HEK293 (cell line): ENCODE data around the gene CAP1.

Experiments
- CTCF ChIA-PET: fragments of 350-600 bp; formaldehyde crosslinking; extraction: SDS; loops from one replicate; lab custom pipeline; 2021; ENCODE audit warnings: antibody characterized with exemption; lab: Yijun Ruan, JAX
- POLR2A ChIA-PET: fragments of 300-600 bp; formaldehyde crosslinking; extraction: SDS; loops from one replicate; lab custom pipeline; 2020; ENCODE audit warnings: antibody characterized with exemption, inconsistent platforms; lab: Yijun Ruan, JAX
- H3K27ac ChIP-seq: fragments of 200-500 bp; sonication (Bioruptor generic); 2 replicates; pipeline ENCODE4 v1.5.1; 2014; ENCODE audit warnings: low read depth, low read length, control low read depth, inconsistent platforms; ENCODE audit errors: extremely low read depth
- H3K36me3 ChIP-seq, 2 experiments: fragments of 200-500 bp in 1 of 2; sonication (Bioruptor generic) in 1 of 2; 1 replicate in 1 of 2; 2 replicates in 1 of 2; pipeline ENCODE4 v1.5.1; 2014 to 2017; ENCODE audit warnings: inconsistent platforms in 2 of 2, low read length in 2 of 2; ENCODE audit not compliant: control insufficient read depth in 2 of 2, insufficient read depth in 1 of 2
- H3K4me1 ChIP-seq: fragments of 200-500 bp; sonication (Bioruptor generic); 2 replicates; pipeline ENCODE4 v1.5.1; 2014; ENCODE audit warnings: mild to moderate bottlenecking, low read length, inconsistent platforms; ENCODE audit not compliant: control insufficient read depth, insufficient read depth
- H3K4me3 ChIP-seq: 2 replicates; pipeline ENCODE4 v1.5.1; 2011; ENCODE audit warnings: low read depth, mild to moderate bottlenecking, control low read depth, low read length, moderate library complexity
- H3K9me3 ChIP-seq: fragments of 200-500 bp; sonication (Bioruptor generic); 2 replicates; pipeline ENCODE4 v1.5.1; 2014; ENCODE audit warnings: low read depth, low read length, inconsistent platforms; ENCODE audit not compliant: control insufficient read depth, insufficient read depth
- GLIS1 ChIP-seq: fragments of 450-650 bp; formaldehyde crosslinking; IDR thresholded peaks from 2 replicates; pipeline ENCODE4 v1.5.1; 2016; ENCODE audit warnings: missing biosample characterization, missing genetic modification characterization
- SCRT2 ChIP-seq: fragments of 450-650 bp; formaldehyde crosslinking; IDR thresholded peaks from 2 replicates; pipeline ENCODE4 v1.5.1; 2016; ENCODE audit warnings: missing biosample characterization, missing genetic modification characterization
- SETDB1 ChIP-seq: IDR thresholded peaks from one replicate; pipeline ENCODE4 v1.6.1; 2017; ENCODE audit warnings: mild to moderate bottlenecking, low read length, moderate library complexity, mixed read lengths; ENCODE audit not compliant: insufficient read length
- TRIM28 ChIP-seq: IDR thresholded peaks from 2 replicates; pipeline ENCODE4 v1.6.1; 2011; ENCODE audit warnings: low read length, control low read depth, borderline replicate concordance
- ZEB2 ChIP-seq: fragments of 450-650 bp; formaldehyde crosslinking; IDR thresholded peaks from 2 replicates; pipeline ENCODE4 v1.5.1; 2016; ENCODE audit warnings: missing biosample characterization, missing genetic modification characterization
- ZIC2 ChIP-seq: fragments of 450-650 bp; formaldehyde crosslinking; IDR thresholded peaks from 2 replicates; pipeline ENCODE4 v1.5.1; 2016; ENCODE audit warnings: missing biosample characterization, missing genetic modification characterization
- ZNF140 ChIP-seq: fragments of 450-650 bp; formaldehyde crosslinking; IDR thresholded peaks from 2 replicates; pipeline ENCODE4 v1.5.1; 2016; ENCODE audit warnings: missing biosample characterization, missing genetic modification characterization
- ZNF155 ChIP-seq: fragments of 450-650 bp; formaldehyde crosslinking; IDR thresholded peaks from 2 replicates; pipeline ENCODE4 v1.5.1; 2016; ENCODE audit warnings: missing biosample characterization, missing genetic modification characterization
- ZNF366 ChIP-seq: fragments of 450-650 bp; formaldehyde crosslinking; conservative IDR thresholded peaks from 2 replicates; pipeline ENCODE4 v1.5.1; 2016; ENCODE audit warnings: missing biosample characterization, missing genetic modification characterization
- ZNF423 ChIP-seq: fragments of 450-650 bp; formaldehyde crosslinking; IDR thresholded peaks from 2 replicates; pipeline ENCODE4 v1.5.1; 2016; ENCODE audit warnings: missing biosample characterization, missing genetic modification characterization
- TF ChIP-seq, protein P1 (sequence below): fragments of 450-650 bp; formaldehyde crosslinking; IDR thresholded peaks from 2 replicates; pipeline ENCODE4 v1.5.1; 2016; ENCODE audit warnings: missing biosample characterization, missing genetic modification characterization
- TF ChIP-seq, protein P2 (sequence below): fragments of 450-650 bp; formaldehyde crosslinking; IDR thresholded peaks from 2 replicates; pipeline ENCODE4 v1.5.1; 2016; ENCODE audit warnings: missing biosample characterization, missing genetic modification characterization, borderline replicate concordance
- TF ChIP-seq, protein P3 (sequence below): fragments of 450-650 bp; formaldehyde crosslinking; IDR thresholded peaks from 2 replicates; pipeline ENCODE4 v1.5.1; 2016; ENCODE audit warnings: missing biosample characterization, missing genetic modification characterization

The CAP1 gene

DNA sequence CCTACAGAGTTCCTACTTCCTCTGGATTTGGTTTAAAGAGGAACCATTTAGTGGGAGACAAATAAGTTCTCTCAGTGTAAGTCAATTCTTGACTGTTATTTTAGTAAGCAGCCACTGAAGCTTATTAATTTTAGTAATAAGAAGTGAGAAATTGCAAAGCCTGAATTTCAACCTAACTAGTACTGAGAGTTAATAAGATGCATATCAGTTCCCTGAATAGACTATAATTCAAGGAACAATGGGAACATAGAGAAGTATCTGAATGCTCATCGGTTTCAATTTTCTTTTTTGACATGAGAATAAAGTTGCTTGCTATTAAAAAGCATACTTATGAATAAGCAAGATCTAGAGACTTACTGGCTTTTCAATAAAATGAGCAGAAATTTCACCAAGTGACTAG is 64.5 kb downstream of the CAP1 start (continued):
- TF ChIP-seq, protein P1, sequence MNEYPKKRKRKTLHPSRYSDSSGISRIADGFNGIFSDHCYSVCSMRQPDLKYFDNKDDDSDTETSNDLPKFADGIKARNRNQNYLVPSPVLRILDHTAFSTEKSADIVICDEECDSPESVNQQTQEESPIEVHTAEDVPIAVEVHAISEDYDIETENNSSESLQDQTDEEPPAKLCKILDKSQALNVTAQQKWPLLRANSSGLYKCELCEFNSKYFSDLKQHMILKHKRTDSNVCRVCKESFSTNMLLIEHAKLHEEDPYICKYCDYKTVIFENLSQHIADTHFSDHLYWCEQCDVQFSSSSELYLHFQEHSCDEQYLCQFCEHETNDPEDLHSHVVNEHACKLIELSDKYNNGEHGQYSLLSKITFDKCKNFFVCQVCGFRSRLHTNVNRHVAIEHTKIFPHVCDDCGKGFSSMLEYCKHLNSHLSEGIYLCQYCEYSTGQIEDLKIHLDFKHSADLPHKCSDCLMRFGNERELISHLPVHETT = no peak
- no peak for TF ChIP-seq ZNF155

DNA sequence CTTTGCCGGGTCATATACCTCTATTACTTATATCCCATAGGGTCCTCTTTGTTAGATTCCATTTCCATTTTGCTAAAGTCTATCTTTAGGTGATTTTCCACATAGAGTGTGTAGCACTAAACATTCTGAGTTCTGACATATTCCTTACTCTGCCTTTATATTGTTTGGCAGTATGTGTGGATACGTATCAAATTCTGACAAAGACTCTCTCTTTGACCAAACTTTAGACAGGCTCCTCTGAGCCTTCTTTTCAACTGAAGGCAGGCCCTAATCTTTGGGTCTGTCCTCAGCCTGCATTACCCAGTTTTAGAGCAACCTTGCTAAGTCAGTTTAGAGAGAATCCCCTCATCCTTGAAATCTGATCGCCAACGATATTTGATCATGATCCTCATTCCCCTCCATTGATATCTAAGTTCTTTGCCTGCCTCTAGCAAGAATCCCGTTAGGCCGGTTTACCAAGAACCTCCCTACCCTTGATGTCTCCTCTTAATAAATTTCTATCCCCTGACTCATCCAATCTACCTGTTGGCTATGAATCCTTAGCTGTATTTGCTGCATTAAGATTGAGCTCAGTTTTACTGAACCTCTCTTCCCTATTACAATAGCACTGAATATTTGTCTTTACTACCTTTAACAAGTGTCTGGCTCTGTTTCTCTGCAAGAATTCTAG is 66.9 kb downstream of the CAP1 start:
- no peaks in the 10 kb centered on the region for H3K36me3 ChIP-seq
- H3K27ac ChIP-seq = no peak overlapping the region
- no peaks in the 10 kb centered on the region for H3K4me1 ChIP-seq
- POLR2A ChIA-PET = no interaction called here
- TF ChIP-seq SCRT2 (tag by site-specific recombination) (peak; percentile 18; the same call in 1 of the 2 replicates), ZEB2 (no peak)
- CTCF ChIA-PET = interaction anchor here (0.7 kb wide), 3 partner anchors 51 to 1760 kb away, joined by 3 to 5 read pairs (median 3); no protein-coding TSS in a partner anchor
- no peaks in the 10 kb centered on the region for H3K9me3 ChIP-seq
- H3K4me3 ChIP-seq = no peak overlapping the region

DNA sequence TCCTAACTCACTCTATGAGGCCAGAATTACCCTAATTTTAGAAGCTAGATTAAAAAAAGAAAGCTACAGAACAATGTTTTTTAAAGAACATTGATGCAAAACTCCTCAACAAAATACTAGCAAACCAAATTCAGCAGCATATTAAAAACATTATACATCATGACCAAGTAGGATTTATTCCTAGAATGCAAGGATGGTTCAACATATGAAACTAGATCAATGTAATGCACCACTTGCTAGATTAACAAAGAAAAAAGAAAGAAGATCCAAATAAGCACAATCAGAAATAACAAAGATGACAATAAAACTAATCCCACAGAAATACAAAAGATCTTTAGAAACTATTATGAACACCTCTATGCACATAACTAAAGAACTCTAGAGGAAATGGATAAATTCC is 69.9 kb downstream of the CAP1 start:
- ChIA-PET CTCF (interaction anchor here (0.6 to 0.7 kb wide), 3 partner anchors 39 to 442 kb away, joined by 3 to 5 read pairs (median 3); no protein-coding TSS in a partner anchor), POLR2A (no interaction called here)
- Histone ChIP-seq H3K4me3 (no peak overlapping the region), H3K9me3 (no peaks in the 10 kb centered on the region), H3K27ac (no peak overlapping the region)
- TF ChIP-seq SETDB1 = peak; percentile 52
- TF ChIP-seq ZNF423 (tag by site-specific recombination) = no peak
- TF ChIP-seq, all 188 proteins: peak for 1
- H3K36me3 ChIP-seq = no peaks in the 10 kb centered on the region
- H3K4me1 ChIP-seq = no peaks in the 10 kb centered on the region

DNA sequence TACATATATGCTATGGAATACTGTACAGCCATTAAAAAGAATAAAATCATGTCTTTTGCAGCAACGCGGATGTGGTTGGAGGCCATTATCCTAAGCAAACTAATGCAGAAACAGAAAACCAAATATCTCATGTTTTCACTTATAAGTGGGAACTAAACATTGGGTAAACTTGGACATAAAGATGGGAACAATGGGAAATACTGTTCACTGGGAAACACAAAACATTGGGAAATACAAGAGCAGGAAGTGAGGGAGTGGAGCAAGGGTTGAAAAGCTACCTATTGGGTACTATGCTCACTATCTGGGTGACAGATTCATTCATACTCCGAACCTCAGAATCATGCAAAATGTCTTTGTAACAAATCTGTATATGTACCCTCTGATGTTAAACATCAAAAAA is 73.9 kb downstream of the CAP1 start:
- Histone ChIP-seq H3K4me1 (no peaks in the 10 kb centered on the region), H3K36me3 (no peaks in the 10 kb centered on the region), H3K9me3 (no peaks in the 10 kb centered on the region)
- TF ChIP-seq, protein P2, sequence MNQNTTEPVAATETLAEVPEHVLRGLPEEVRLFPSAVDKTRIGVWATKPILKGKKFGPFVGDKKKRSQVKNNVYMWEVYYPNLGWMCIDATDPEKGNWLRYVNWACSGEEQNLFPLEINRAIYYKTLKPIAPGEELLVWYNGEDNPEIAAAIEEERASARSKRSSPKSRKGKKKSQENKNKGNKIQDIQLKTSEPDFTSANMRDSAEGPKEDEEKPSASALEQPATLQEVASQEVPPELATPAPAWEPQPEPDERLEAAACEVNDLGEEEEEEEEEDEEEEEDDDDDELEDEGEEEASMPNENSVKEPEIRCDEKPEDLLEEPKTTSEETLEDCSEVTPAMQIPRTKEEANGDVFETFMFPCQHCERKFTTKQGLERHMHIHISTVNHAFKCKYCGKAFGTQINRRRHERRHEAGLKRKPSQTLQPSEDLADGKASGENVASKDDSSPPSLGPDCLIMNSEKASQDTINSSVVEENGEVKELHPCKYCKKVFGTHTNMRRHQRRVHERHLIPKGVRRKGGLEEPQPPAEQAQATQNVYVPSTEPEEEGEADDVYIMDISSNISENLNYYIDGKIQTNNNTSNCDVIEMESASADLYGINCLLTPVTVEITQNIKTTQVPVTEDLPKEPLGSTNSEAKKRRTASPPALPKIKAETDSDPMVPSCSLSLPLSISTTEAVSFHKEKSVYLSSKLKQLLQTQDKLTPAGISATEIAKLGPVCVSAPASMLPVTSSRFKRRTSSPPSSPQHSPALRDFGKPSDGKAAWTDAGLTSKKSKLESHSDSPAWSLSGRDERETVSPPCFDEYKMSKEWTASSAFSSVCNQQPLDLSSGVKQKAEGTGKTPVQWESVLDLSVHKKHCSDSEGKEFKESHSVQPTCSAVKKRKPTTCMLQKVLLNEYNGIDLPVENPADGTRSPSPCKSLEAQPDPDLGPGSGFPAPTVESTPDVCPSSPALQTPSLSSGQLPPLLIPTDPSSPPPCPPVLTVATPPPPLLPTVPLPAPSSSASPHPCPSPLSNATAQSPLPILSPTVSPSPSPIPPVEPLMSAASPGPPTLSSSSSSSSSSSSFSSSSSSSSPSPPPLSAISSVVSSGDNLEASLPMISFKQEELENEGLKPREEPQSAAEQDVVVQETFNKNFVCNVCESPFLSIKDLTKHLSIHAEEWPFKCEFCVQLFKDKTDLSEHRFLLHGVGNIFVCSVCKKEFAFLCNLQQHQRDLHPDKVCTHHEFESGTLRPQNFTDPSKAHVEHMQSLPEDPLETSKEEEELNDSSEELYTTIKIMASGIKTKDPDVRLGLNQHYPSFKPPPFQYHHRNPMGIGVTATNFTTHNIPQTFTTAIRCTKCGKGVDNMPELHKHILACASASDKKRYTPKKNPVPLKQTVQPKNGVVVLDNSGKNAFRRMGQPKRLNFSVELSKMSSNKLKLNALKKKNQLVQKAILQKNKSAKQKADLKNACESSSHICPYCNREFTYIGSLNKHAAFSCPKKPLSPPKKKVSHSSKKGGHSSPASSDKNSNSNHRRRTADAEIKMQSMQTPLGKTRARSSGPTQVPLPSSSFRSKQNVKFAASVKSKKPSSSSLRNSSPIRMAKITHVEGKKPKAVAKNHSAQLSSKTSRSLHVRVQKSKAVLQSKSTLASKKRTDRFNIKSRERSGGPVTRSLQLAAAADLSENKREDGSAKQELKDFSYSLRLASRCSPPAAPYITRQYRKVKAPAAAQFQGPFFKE (tag by site-specific recombination) = no peak
- TF ChIP-seq ZIC2 (tag by site-specific recombination) (no peak), GLIS1 (tag by site-specific recombination) (no peak), SCRT2 (tag by site-specific recombination) (no peak), ZNF140 (tag by site-specific recombination) (no peak), ZNF366 (tag by site-specific recombination) (no peak), TRIM28 (no peak)
- TF ChIP-seq, protein P3, sequence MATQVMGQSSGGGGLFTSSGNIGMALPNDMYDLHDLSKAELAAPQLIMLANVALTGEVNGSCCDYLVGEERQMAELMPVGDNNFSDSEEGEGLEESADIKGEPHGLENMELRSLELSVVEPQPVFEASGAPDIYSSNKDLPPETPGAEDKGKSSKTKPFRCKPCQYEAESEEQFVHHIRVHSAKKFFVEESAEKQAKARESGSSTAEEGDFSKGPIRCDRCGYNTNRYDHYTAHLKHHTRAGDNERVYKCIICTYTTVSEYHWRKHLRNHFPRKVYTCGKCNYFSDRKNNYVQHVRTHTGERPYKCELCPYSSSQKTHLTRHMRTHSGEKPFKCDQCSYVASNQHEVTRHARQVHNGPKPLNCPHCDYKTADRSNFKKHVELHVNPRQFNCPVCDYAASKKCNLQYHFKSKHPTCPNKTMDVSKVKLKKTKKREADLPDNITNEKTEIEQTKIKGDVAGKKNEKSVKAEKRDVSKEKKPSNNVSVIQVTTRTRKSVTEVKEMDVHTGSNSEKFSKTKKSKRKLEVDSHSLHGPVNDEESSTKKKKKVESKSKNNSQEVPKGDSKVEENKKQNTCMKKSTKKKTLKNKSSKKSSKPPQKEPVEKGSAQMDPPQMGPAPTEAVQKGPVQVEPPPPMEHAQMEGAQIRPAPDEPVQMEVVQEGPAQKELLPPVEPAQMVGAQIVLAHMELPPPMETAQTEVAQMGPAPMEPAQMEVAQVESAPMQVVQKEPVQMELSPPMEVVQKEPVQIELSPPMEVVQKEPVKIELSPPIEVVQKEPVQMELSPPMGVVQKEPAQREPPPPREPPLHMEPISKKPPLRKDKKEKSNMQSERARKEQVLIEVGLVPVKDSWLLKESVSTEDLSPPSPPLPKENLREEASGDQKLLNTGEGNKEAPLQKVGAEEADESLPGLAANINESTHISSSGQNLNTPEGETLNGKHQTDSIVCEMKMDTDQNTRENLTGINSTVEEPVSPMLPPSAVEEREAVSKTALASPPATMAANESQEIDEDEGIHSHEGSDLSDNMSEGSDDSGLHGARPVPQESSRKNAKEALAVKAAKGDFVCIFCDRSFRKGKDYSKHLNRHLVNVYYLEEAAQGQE (tag by site-specific recombination) = no peak
- TF ChIP-seq, all 188 proteins: peak for 0
- Histone ChIP-seq H3K27ac (no peak overlapping the region), H3K4me3 (no peak overlapping the region)
- POLR2A ChIA-PET = no interaction called here
- CTCF ChIA-PET = no interaction called here
